Activated naive CD8-positive, alpha-beta T cell treated with anti-CD3 and anti-CD28 coated beads, Interleukin-2, amount 50 U/mL, for 24 hours (primary cell): Measurements from ENCODE around the gene RNF212B.
"Not testable (repeated sequence)": the region's sequence is repeated elsewhere in the genome, so short reads cannot be mapped to it uniquely, and the experiment has no call there.

ENCODE experiments used
- ATAC-seq: fragments of 150-1000 bp; cut with Tn5 transposase; one replicate; pipeline ENCODE4 v1.10.0; 2021
- DNase-seq: peaks from one replicate; pipeline ENCODE4 v3.0.0; 2021
- H3K27ac Mint-ChIP-seq: one replicate; pipeline ENCODE4 v1.8.0; 2021; ENCODE audit warnings: mild to moderate bottlenecking, mixed read lengths
- H3K27me3 Mint-ChIP-seq: one replicate; pipeline ENCODE4 v1.8.0; 2021; ENCODE audit warnings: mixed read lengths
- H3K36me3 Mint-ChIP-seq: one replicate; pipeline ENCODE4 v1.8.0; 2021; ENCODE audit warnings: low read depth, mixed read lengths
- H3K4me1 Mint-ChIP-seq: one replicate; pipeline ENCODE4 v1.8.0; 2021; ENCODE audit warnings: mixed read lengths
- H3K4me3 Mint-ChIP-seq: one replicate; pipeline ENCODE4 v1.8.0; 2021; ENCODE audit warnings: mild to moderate bottlenecking, moderate library complexity, mixed read lengths
- H3K9me3 Mint-ChIP-seq: one replicate; pipeline ENCODE4 v1.8.0; 2021; ENCODE audit warnings: mixed read lengths

RNF212B gene

GRCh38 chr14:23227566-23227965 is 10.2 kb upstream of the RNF212B start:
- no peak for DNase-seq
- ATAC-seq, result no peak
- H3K4me3 Mint-ChIP-seq, result no peak overlapping the region
- H3K27ac Mint-ChIP-seq, result no peak overlapping the region
- no peaks in the 10 kb centered on the region for H3K36me3 Mint-ChIP-seq
- no peaks in the 10 kb centered on the region for H3K9me3 Mint-ChIP-seq
- H3K27me3 Mint-ChIP-seq, result peaks cover 7% of the 10 kb centered on the region
- peaks cover 6% of the 10 kb centered on the region for H3K4me1 Mint-ChIP-seq

- DNase-seq, result no peak
- H3K9me3 Mint-ChIP-seq, result no peaks in the 10 kb centered on the region
- H3K4me1 Mint-ChIP-seq, result peaks cover 6% of the 10 kb centered on the region
- no peaks in the 10 kb centered on the region for H3K36me3 Mint-ChIP-seq
- H3K4me3 Mint-ChIP-seq, result no peak overlapping the region
- no peak overlapping the region for H3K27ac Mint-ChIP-seq
- no peak for ATAC-seq
- peaks cover 6% of the 10 kb centered on the region for H3K27me3 Mint-ChIP-seq
These were observed 8.9 kb upstream of the RNF212B start for GRCh38 chr14:23228812-23229211.

- H3K36me3 Mint-ChIP-seq, H3K4me1 Mint-ChIP-seq, ATAC-seq, H3K27me3 Mint-ChIP-seq, DNase-seq, H3K4me3 Mint-ChIP-seq, H3K27ac Mint-ChIP-seq, H3K9me3 Mint-ChIP-seq: not testable (repeated sequence)
These were observed 5.4 kb upstream of the RNF212B start for GRCh38 chr14:23232241-23232808.

GRCh38 chr14:23240661-23241060 is 2.9 kb downstream of the RNF212B start:
- no peaks in the 10 kb centered on the region for H3K36me3 Mint-ChIP-seq
- H3K27ac Mint-ChIP-seq, result no peak overlapping the region
- no peak for DNase-seq
- H3K4me3 Mint-ChIP-seq, result no peak overlapping the region
- ATAC-seq, result no peak
- H3K9me3 Mint-ChIP-seq, result no peaks in the 10 kb centered on the region
- peaks cover 22% of the 10 kb centered on the region for H3K27me3 Mint-ChIP-seq
- peaks cover 6% of the 10 kb centered on the region for H3K4me1 Mint-ChIP-seq

- not testable (repeated sequence) for H3K27ac Mint-ChIP-seq, H3K4me3 Mint-ChIP-seq, H3K4me1 Mint-ChIP-seq, H3K36me3 Mint-ChIP-seq, DNase-seq, ATAC-seq, H3K9me3 Mint-ChIP-seq
- H3K27me3 Mint-ChIP-seq, result peaks cover 22% of the 10 kb centered on the region
These were observed 3.5 kb downstream of the RNF212B start for GRCh38 chr14:23241061-23241715.

- no peaks in the 10 kb centered on the region for H3K9me3 Mint-ChIP-seq
- DNase-seq (no peak), ATAC-seq (no peak)
- H3K4me1 Mint-ChIP-seq, result peaks cover 6% of the 10 kb centered on the region
- no peaks in the 10 kb centered on the region for H3K36me3 Mint-ChIP-seq
- H3K27ac Mint-ChIP-seq, result no peak overlapping the region
- H3K4me3 Mint-ChIP-seq, result no peak overlapping the region
- peaks cover 18% of the 10 kb centered on the region for H3K27me3 Mint-ChIP-seq
These were observed 4.3 kb downstream of the RNF212B start for GRCh38 chr14:23242076-23242475.

- Mint-ChIP-seq H3K36me3 (no peaks in the 10 kb centered on the region), H3K27me3 (peaks cover 10% of the 10 kb centered on the region), H3K27ac (no peak overlapping the region), H3K9me3 (no peaks in the 10 kb centered on the region), H3K4me3 (no peak overlapping the region), H3K4me1 (peaks cover under 1% of the 10 kb centered on the region)
- DNase-seq (no peak), ATAC-seq (no peak)
These were observed 5.3 kb downstream of the RNF212B start for GRCh38 chr14:23243066-23243465.

GRCh38 chr14:23245282-23245681 is 7.5 kb downstream of the RNF212B start:
- Mint-ChIP-seq H3K4me3 (no peak overlapping the region), H3K36me3 (no peaks in the 10 kb centered on the region), H3K9me3 (no peaks in the 10 kb centered on the region), H3K27ac (no peak overlapping the region), H3K4me1 (no peaks in the 10 kb centered on the region), H3K27me3 (peaks cover 2% of the 10 kb centered on the region)
- DNase-seq (no peak), ATAC-seq (no peak)

- no peaks in the 10 kb centered on the region for H3K4me1 Mint-ChIP-seq
- no peak for DNase-seq
- no peaks in the 10 kb centered on the region for H3K9me3 Mint-ChIP-seq
- no peaks in the 10 kb centered on the region for H3K36me3 Mint-ChIP-seq
- H3K4me3 Mint-ChIP-seq, result no peak overlapping the region
- H3K27ac Mint-ChIP-seq, result no peak overlapping the region
- peaks cover 16% of the 10 kb centered on the region for H3K27me3 Mint-ChIP-seq
- no peak for ATAC-seq
These were observed 10.9 kb downstream of the RNF212B start for GRCh38 chr14:23248601-23249000.

GRCh38 chr14:23249824-23250223 is 12.1 kb downstream of the RNF212B start:
- Mint-ChIP-seq H3K27me3 (peaks cover 16% of the 10 kb centered on the region), H3K4me3 (no peak overlapping the region)
- no peak for ATAC-seq

GRCh38 chr14:23252006-23252405 is 14.3 kb downstream of the RNF212B start:
- ATAC-seq (no peak), DNase-seq (no peak)
- H3K36me3 Mint-ChIP-seq, result no peaks in the 10 kb centered on the region
- no peak overlapping the region for H3K4me3 Mint-ChIP-seq
- no peaks in the 10 kb centered on the region for H3K9me3 Mint-ChIP-seq
- H3K4me1 Mint-ChIP-seq, result no peaks in the 10 kb centered on the region
- no peak overlapping the region for H3K27ac Mint-ChIP-seq
- H3K27me3 Mint-ChIP-seq, result peaks cover 16% of the 10 kb centered on the region

More at GRCh38 chr14:23249824-23250223, 12.1 kb downstream of the RNF212B start:
- Mint-ChIP-seq H3K9me3 (no peaks in the 10 kb centered on the region), H3K4me1 (no peaks in the 10 kb centered on the region), H3K27ac (no peak overlapping the region), H3K36me3 (no peaks in the 10 kb centered on the region)
- no peak for DNase-seq

GRCh38 chr14:23252420-23253333 is 14.9 kb downstream of the RNF212B start:
- DNase-seq (no peak), ATAC-seq (no peak)
- H3K27me3 Mint-ChIP-seq, result peaks cover 16% of the 10 kb centered on the region
- H3K36me3 Mint-ChIP-seq, result no peaks in the 10 kb centered on the region
- H3K4me3 Mint-ChIP-seq, result no peak overlapping the region
- no peaks in the 10 kb centered on the region for H3K9me3 Mint-ChIP-seq
- H3K4me1 Mint-ChIP-seq, result no peaks in the 10 kb centered on the region
- no peak overlapping the region for H3K27ac Mint-ChIP-seq

GRCh38 chr14:23258256-23258655 is 20.5 kb downstream of the RNF212B start:
- DNase-seq (no peak), ATAC-seq (no peak)
- H3K9me3 Mint-ChIP-seq, result no peaks in the 10 kb centered on the region
- no peaks in the 10 kb centered on the region for H3K36me3 Mint-ChIP-seq
- H3K4me3 Mint-ChIP-seq, result no peak overlapping the region
- H3K4me1 Mint-ChIP-seq, result no peaks in the 10 kb centered on the region
- H3K27ac Mint-ChIP-seq, result no peak overlapping the region
- H3K27me3 Mint-ChIP-seq, result peaks cover 18% of the 10 kb centered on the region

GRCh38 chr14:23259426-23259825 is 21.7 kb downstream of the RNF212B start:
- Mint-ChIP-seq H3K9me3 (no peaks in the 10 kb centered on the region), H3K27me3 (peaks cover 22% of the 10 kb centered on the region), H3K4me1 (no peaks in the 10 kb centered on the region), H3K27ac (no peak overlapping the region), H3K4me3 (no peak overlapping the region), H3K36me3 (no peaks in the 10 kb centered on the region)
- no peak for DNase-seq
- no peak for ATAC-seq

- H3K27me3 Mint-ChIP-seq, result peaks cover 29% of the 10 kb centered on the region
- not testable (repeated sequence) for H3K27ac Mint-ChIP-seq, H3K36me3 Mint-ChIP-seq, H3K4me1 Mint-ChIP-seq, H3K4me3 Mint-ChIP-seq, ATAC-seq, DNase-seq, H3K9me3 Mint-ChIP-seq
These were observed 23.1 kb downstream of the RNF212B start for GRCh38 chr14:23260849-23261248.
